NCI-H345 treated with DMSO at 0.1 percent for 48 hours (cell line): Measurements from ENCODE around the gene WDR93.
"Not testable (repeated sequence)": the region's sequence is repeated elsewhere in the genome, so short reads cannot be mapped to it uniquely, and the experiment has no call there.

Experiments
- DNase-seq: peaks from one replicate; lab custom pipeline; 2025; ENCODE audit not compliant: unreplicated experiment; lab: John Stamatoyannopoulos, UW

The WDR93 gene

GRCh38 chr15:89785774-89786140 lies 95.1 kb downstream of the WDR93 start:
- no peak for DNase-seq

GRCh38 chr15:89787944-89788343 lies 97.3 kb downstream of the WDR93 start:
- DNase-seq, result no peak

- DNase-seq, result not testable (repeated sequence)
These were observed 98.0 kb downstream of the WDR93 start for GRCh38 chr15:89788585-89788984.

GRCh38 chr15:89790206-89790605 lies 99.6 kb downstream of the WDR93 start:
- DNase-seq, result no peak

- DNase-seq, result no peak
These were observed 100.0 kb downstream of the WDR93 start for GRCh38 chr15:89790661-89791060.

- no peak for DNase-seq
These were observed 101.6 kb downstream of the WDR93 start for GRCh38 chr15:89792106-89792805.
